ENCODE measurements around the gene SPTLC2.
"Not testable (repeated sequence)": the region's sequence is repeated elsewhere in the genome, so short reads cannot be mapped to it uniquely, and the experiment has no call there.

The SPTLC2 gene

DNA sequence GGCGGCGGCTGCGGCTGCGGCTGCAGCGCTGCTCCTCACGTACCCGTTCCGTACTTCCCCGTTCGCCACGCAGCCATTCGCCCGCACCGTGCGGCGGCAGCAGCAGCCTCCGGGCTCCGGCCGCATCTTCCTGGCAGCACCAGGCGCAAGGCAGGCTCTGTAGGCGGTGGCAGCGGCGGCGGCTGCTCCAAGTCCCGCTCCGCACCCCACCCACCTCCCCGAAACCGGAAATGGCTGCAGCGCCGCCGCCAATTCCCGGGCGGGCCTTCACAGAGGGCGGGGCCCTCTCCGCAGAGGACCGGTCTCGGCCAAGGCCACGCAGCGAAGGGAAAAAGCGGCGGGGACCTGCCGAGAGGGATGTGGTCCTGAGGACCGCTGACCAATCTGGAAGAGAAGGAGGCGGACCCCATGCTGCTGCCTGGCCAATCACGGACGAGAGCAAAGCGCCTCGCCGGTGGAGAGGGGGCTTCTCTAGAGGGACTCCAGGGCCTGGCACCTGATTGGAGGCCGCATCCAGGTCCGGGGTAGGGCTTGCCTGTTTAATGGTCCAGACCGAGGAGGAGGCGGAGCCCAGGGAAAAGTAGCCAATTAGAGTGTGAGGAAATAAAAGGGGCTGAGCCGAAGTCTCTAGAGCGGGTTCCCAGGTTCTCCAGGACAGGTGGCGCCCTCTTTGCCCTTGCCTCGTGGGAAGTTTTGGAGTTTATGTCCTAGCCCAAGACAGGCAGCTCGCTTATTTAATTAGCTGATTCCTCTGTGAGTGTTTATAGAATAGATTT, at the start of gene SPTLC2:
TSS of gene SPTLC2 (minus strand) at position 184 of the 776 bp plus-strand sequence. CDS start at position 126, 58 bp downstream.
- H3K9ac ChIP-seq (ENCODE audit: low read length) = peak within 1 kb of the TSS; percentile 78
- no peaks in the 10 kb centered on the region for H3K36me3 ChIP-seq (ENCODE audit: control insufficient read depth, insufficient read depth, low read length)
- peak within 1 kb of the TSS; percentile 16 for H3K4me3 ChIP-seq (ENCODE audit: low read length)
- no peaks in the 10 kb centered on the region for H3K27me3 ChIP-seq (ENCODE audit: control insufficient read depth, insufficient read depth, low read length)
- peaks cover 14% of the 10 kb centered on the region for H3K4me1 ChIP-seq (ENCODE audit: control insufficient read depth, insufficient read depth, low read length)
- no peaks in the 10 kb centered on the region for H3K9me3 ChIP-seq (ENCODE audit: control insufficient read depth, low read length)

DNA sequence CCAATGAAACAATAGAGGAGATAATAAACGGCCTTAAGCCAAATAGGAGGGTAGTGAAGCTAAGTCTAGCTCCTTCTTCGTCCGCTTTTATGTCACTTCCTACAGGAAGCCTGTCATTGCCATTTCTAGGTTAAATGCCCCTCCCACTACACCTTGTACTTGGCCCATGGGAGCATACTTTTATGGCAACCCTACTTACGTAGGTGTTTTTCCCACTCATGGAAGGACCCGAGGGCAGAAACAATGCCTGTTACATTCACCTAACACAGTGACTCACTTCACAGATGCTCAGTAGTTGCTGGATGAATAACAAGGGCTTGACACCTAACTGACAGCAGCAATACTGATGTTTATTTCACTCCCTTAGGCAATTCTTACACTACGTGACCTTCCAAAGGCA, 46.9 kb upstream of the SPTLC2 start:
- Histone ChIP-seq H3K4me3 (ENCODE audit: low read length) (no peak overlapping the region), H3K9me3 (ENCODE audit: control insufficient read depth, low read length) (no peaks in the 10 kb centered on the region), H3K27me3 (ENCODE audit: control insufficient read depth, insufficient read depth, low read length) (no peaks in the 10 kb centered on the region), H3K9ac (ENCODE audit: low read length) (no peak overlapping the region), H3K4me1 (ENCODE audit: control insufficient read depth, insufficient read depth, low read length) (no peaks in the 10 kb centered on the region), H3K36me3 (ENCODE audit: control insufficient read depth, insufficient read depth, low read length) (no peaks in the 10 kb centered on the region)

DNA sequence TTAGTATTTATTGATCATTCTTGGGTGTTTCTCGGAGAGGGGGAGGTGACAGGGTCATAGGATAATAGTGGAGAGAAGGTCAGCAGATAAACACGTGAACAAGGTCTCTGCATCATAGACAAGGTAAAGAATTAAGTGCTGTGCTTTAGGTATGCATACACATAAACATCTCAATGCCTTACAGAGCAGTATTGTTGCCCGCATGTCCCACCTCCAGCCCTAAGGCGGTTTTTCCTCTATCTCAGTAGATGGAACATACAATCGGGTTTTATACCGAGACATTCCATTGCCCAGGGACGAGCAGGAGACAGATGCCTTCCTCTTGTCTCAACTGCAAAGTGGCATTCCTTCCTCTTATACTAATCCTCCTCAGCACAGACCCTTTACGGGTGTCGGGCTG, 45.1 kb upstream of the SPTLC2 start:
- H3K9me3 ChIP-seq (ENCODE audit: control insufficient read depth, low read length); H3K27me3 ChIP-seq (ENCODE audit: control insufficient read depth, insufficient read depth, low read length); H3K4me1 ChIP-seq (ENCODE audit: control insufficient read depth, insufficient read depth, low read length); H3K4me3 ChIP-seq (ENCODE audit: low read length); H3K9ac ChIP-seq (ENCODE audit: low read length); H3K36me3 ChIP-seq (ENCODE audit: control insufficient read depth, insufficient read depth, low read length): not testable (repeated sequence)

GRCh38 chr14:77660754-77661153, 44.3 kb upstream of the SPTLC2 start:
- Histone ChIP-seq H3K9me3 (ENCODE audit: control insufficient read depth, low read length) (no peaks in the 10 kb centered on the region), H3K4me1 (ENCODE audit: control insufficient read depth, insufficient read depth, low read length) (no peaks in the 10 kb centered on the region), H3K27me3 (ENCODE audit: control insufficient read depth, insufficient read depth, low read length) (no peaks in the 10 kb centered on the region), H3K9ac (ENCODE audit: low read length) (no peak overlapping the region), H3K4me3 (ENCODE audit: low read length) (no peak overlapping the region), H3K36me3 (ENCODE audit: control insufficient read depth, insufficient read depth, low read length) (no peaks in the 10 kb centered on the region)

DNA sequence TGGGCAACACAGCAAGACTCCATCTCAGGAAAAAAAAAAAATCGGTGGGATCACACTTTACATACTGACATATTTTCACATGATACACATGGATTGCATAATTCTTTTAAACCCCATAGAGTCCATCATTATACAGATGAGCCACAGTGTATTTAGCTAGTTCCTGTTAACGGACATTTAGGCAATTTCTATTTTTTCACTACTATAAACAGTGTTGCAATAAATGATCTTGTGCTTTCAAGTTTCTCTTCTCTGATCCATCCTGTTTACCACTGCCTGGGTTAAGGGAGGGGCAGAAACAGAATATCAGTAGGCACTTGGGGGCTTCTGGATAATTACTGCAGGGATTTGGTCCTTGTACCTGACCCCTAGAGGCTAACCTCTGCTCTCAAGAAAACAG, 43.4 kb upstream of the SPTLC2 start:
- Histone ChIP-seq H3K4me3 (ENCODE audit: low read length) (no peak overlapping the region), H3K9ac (ENCODE audit: low read length) (no peak overlapping the region), H3K4me1 (ENCODE audit: control insufficient read depth, insufficient read depth, low read length) (peaks cover 1% of the 10 kb centered on the region), H3K36me3 (ENCODE audit: control insufficient read depth, insufficient read depth, low read length) (no peaks in the 10 kb centered on the region), H3K9me3 (ENCODE audit: control insufficient read depth, low read length) (no peaks in the 10 kb centered on the region), H3K27me3 (ENCODE audit: control insufficient read depth, insufficient read depth, low read length) (no peaks in the 10 kb centered on the region)

- H3K9ac ChIP-seq (ENCODE audit: low read length) = no peak overlapping the region
- no peak overlapping the region for H3K4me3 ChIP-seq (ENCODE audit: low read length)
- no peaks in the 10 kb centered on the region for H3K36me3 ChIP-seq (ENCODE audit: control insufficient read depth, insufficient read depth, low read length)
- peaks cover 9% of the 10 kb centered on the region for H3K4me1 ChIP-seq (ENCODE audit: control insufficient read depth, insufficient read depth, low read length)
- no peaks in the 10 kb centered on the region for H3K9me3 ChIP-seq (ENCODE audit: control insufficient read depth, low read length)
- H3K27me3 ChIP-seq (ENCODE audit: control insufficient read depth, insufficient read depth, low read length) = no peaks in the 10 kb centered on the region
Observed at GRCh38 chr14:77657280-77657679, 40.8 kb upstream of the SPTLC2 start.

DNA sequence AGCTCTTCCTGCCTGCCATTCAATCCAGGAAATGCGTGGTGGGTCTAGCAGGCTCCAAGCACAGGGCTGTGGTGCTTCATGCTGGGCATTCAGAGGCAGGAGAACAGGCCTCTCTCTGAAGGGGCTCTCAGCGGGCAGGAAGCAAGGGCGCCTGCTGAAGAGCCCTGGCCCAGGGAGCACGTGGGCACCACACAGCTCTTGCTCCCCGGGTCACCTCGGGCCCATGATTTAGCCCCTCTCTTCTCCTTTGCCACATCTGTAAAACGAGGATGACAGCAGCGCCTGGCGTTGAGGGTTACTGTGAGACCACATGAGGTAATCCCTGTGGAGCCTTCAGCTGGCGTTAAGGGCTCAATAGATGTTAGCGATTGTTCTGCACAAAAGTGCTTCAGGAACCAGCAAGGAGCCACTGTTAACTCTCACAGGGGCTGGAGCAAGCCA, 37.6 kb upstream of the SPTLC2 start:
- Histone ChIP-seq H3K4me1 (ENCODE audit: control insufficient read depth, insufficient read depth, low read length) (peaks cover 9% of the 10 kb centered on the region), H3K9me3 (ENCODE audit: control insufficient read depth, low read length) (no peaks in the 10 kb centered on the region), H3K4me3 (ENCODE audit: low read length) (no peak overlapping the region), H3K27me3 (ENCODE audit: control insufficient read depth, insufficient read depth, low read length) (no peaks in the 10 kb centered on the region), H3K36me3 (ENCODE audit: control insufficient read depth, insufficient read depth, low read length) (no peaks in the 10 kb centered on the region), H3K9ac (ENCODE audit: low read length) (no peak overlapping the region)

DNA sequence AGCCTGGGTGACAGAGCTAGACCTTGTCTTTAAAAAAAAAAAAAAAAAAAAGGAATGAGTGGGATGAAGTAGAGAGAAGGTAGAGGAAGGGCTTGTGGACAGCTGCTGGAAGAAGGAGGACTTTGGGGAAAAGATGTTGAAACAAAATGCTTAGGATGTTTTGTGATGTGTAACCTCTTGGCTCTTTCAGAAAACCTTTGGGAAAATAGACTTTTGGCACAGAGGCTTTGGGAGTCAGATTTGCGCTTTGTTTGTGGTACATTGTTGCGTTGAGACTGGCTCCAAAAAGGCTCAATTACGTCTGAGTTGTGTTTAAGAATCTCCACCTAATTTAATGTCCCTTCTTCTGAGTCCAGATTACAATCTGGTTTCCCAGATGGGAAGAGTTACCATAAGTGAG, 32.9 kb upstream of the SPTLC2 start:
- no peaks in the 10 kb centered on the region for H3K36me3 ChIP-seq (ENCODE audit: control insufficient read depth, insufficient read depth, low read length)
- no peaks in the 10 kb centered on the region for H3K9me3 ChIP-seq (ENCODE audit: control insufficient read depth, low read length)
- H3K4me1 ChIP-seq (ENCODE audit: control insufficient read depth, insufficient read depth, low read length) = peaks cover 27% of the 10 kb centered on the region
- H3K4me3 ChIP-seq (ENCODE audit: low read length) = no peak overlapping the region
- H3K27me3 ChIP-seq (ENCODE audit: control insufficient read depth, insufficient read depth, low read length) = no peaks in the 10 kb centered on the region
- H3K9ac ChIP-seq (ENCODE audit: low read length) = no peak overlapping the region

GRCh38 chr14:77648520-77649200, 32.2 kb upstream of the SPTLC2 start:
- H3K27me3 ChIP-seq (ENCODE audit: control insufficient read depth, insufficient read depth, low read length) = no peaks in the 10 kb centered on the region
- no peak overlapping the region for H3K9ac ChIP-seq (ENCODE audit: low read length)
- H3K36me3 ChIP-seq (ENCODE audit: control insufficient read depth, insufficient read depth, low read length) = no peaks in the 10 kb centered on the region

DNA sequence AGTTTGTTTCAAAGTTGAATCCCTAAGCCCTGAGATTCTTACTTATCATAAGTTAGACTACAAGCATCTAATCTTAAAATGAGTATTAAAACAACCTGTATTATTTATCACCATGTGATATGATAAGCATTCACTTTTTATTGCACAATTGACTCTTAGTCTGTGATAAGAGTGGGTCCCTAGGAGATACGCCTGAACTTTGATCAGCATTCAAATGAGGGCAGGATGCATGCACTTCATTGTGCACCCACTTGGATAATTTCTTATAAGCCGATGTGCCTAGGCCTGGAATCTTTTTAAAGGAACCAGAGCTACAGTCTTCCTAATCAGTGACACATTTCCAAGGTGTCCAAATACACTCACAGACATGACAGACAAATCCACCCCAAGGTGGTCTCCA, 31.4 kb upstream of the SPTLC2 start:
- Histone ChIP-seq H3K4me1 (ENCODE audit: control insufficient read depth, insufficient read depth, low read length) (peaks cover 24% of the 10 kb centered on the region), H3K9ac (ENCODE audit: low read length) (no peak overlapping the region), H3K27me3 (ENCODE audit: control insufficient read depth, insufficient read depth, low read length) (no peaks in the 10 kb centered on the region)

More at GRCh38 chr14:77648520-77649200, 32.2 kb upstream of the SPTLC2 start:
- no peak overlapping the region for H3K4me3 ChIP-seq (ENCODE audit: low read length)
- peaks cover 24% of the 10 kb centered on the region for H3K4me1 ChIP-seq (ENCODE audit: control insufficient read depth, insufficient read depth, low read length)
- H3K9me3 ChIP-seq (ENCODE audit: control insufficient read depth, low read length) = no peaks in the 10 kb centered on the region

DNA sequence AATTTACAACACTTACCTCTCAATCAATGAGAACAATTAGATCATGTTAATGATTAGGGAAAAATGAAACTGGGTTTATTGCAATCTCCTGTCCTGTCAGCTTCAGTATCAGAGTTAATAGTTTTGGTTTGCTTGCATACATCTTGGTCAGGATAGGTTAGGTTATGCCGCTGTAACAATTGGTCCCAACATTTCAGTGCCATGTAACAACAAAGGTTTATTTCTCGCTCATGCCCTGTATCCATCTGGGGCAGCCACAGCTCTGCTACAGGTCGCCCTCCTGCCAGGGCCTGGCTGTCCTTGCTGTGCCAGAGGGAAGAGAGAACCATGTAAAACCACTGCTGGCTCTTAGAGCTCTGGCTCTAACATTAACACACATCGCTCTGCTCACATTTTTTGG, 30.5 kb upstream of the SPTLC2 start:
- no peaks in the 10 kb centered on the region for H3K36me3 ChIP-seq (ENCODE audit: control insufficient read depth, insufficient read depth, low read length)
- H3K27me3 ChIP-seq (ENCODE audit: control insufficient read depth, insufficient read depth, low read length) = no peaks in the 10 kb centered on the region
- H3K9ac ChIP-seq (ENCODE audit: low read length) = no peak overlapping the region
- peaks cover 29% of the 10 kb centered on the region for H3K4me1 ChIP-seq (ENCODE audit: control insufficient read depth, insufficient read depth, low read length)
- no peaks in the 10 kb centered on the region for H3K9me3 ChIP-seq (ENCODE audit: control insufficient read depth, low read length)
- no peak overlapping the region for H3K4me3 ChIP-seq (ENCODE audit: low read length)

More for the DNA sequence above, 31.4 kb upstream of the SPTLC2 start:
- H3K36me3 ChIP-seq (ENCODE audit: control insufficient read depth, insufficient read depth, low read length) = no peaks in the 10 kb centered on the region
- H3K9me3 ChIP-seq (ENCODE audit: control insufficient read depth, low read length) = no peaks in the 10 kb centered on the region
- no peak overlapping the region for H3K4me3 ChIP-seq (ENCODE audit: low read length)

DNA sequence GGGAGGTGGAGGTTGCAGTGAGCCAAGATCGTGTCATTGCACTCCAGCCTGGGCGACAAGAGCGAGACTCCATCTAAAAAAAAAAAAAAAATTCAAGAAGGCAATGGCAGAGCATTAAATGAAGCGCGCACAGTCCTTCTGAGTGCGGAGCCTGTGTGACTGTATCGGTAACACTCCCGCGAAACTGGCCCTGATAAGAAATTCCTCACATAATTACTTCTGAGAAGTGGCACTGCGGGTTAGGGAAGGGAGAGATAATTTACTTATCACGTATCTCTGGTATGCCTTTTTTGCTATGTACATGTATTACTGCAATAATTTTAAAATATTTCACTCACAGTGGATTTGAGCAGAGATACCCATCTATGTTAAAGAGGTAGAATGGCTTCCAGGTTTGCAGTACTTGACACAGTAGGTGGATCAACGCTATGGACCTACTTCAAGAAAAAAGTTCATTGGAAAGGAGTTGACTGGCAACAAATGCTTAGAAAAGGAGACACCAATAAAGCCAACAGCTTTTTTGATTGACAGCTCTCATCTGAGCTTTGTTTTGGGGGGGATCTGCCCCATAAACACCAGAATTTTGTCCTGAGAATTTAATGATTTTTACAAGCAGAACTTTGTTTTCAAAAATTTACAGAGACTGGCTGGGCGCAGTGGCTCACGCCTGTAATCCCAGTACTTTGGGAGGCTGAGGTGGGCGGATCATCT, 29.2 kb upstream of the SPTLC2 start:
- H3K9me3 ChIP-seq (ENCODE audit: control insufficient read depth, low read length) = no peaks in the 10 kb centered on the region
- no peak overlapping the region for H3K9ac ChIP-seq (ENCODE audit: low read length)
- H3K36me3 ChIP-seq (ENCODE audit: control insufficient read depth, insufficient read depth, low read length) = no peaks in the 10 kb centered on the region
- peaks cover 38% of the 10 kb centered on the region for H3K4me1 ChIP-seq (ENCODE audit: control insufficient read depth, insufficient read depth, low read length)
- no peaks in the 10 kb centered on the region for H3K27me3 ChIP-seq (ENCODE audit: control insufficient read depth, insufficient read depth, low read length)
- H3K4me3 ChIP-seq (ENCODE audit: low read length) = no peak overlapping the region
